Endothelial cell of umbilical vein (primary cell): ENCODE results near the gene TMEM97. TPM values are rescaled to one million over a fixed set of nuclear protein-coding genes. Genes with fewer than 3 reads are reported as not detected.

Experiments used
- BruUV-seq: library from RNA; stranded (reverse); fragments of 400-500 nt; replicated peaks from 2 replicates; lab custom pipeline; 2021; lab: Mats Ljungman, UMichigan
- CTCF ChIA-PET: fragments of 300-600, 350-600 bp; sonication (Branson Sonifier 250); formaldehyde crosslinking; loops from one replicate; lab custom pipeline; 2021; ENCODE audit warnings: antibody characterized with exemption, inconsistent platforms; lab: Charles Lee
- POLR2A ChIA-PET: fragments of 300-600, 350-600 bp; sonication (Branson Sonifier 250); formaldehyde crosslinking; loops from one replicate; lab custom pipeline; 2021; ENCODE audit warnings: antibody characterized with exemption, inconsistent platforms; lab: Charles Lee
- DNase-seq: peaks from one replicate; pipeline ENCODE4 v3.0.0-alpha.2; 2011; ENCODE audit warnings: low read depth, low spot score
- FAIRE-seq: peaks from 2 replicates; lab custom pipeline; 2011; peaks lifted over from hg19 to GRCh38; lab: Jason Lieb, UNC
- H2AFZ ChIP-seq: 2 replicates; pipeline ENCODE4 v1.6.0; 2012; ENCODE audit warnings: low read depth, low read length, control low read depth, inconsistent platforms
- H3K27ac ChIP-seq: 2 replicates; pipeline ENCODE4 v1.5.1; 2011; ENCODE audit warnings: low read depth, mild to moderate bottlenecking, control low read depth, low read length, moderate library complexity; ENCODE audit not compliant: insufficient read depth
- H3K27me3 ChIP-seq, 2 experiments: 2 replicates each; pipeline versions ENCODE4 v1.6.0 to v1.6.1; 2011; ENCODE audit warnings: low read length in 2 of 2, mixed read lengths in 1 of 2; ENCODE audit not compliant: control insufficient read depth in 2 of 2, insufficient read depth in 2 of 2
- H3K36me3 ChIP-seq, 2 experiments: 2 replicates in 1 of 2; 3 replicates in 1 of 2; pipeline ENCODE4 v1.5.1; 2011; ENCODE audit warnings: low read length in 2 of 2, mild to moderate bottlenecking in 1 of 2, moderate library complexity in 1 of 2; ENCODE audit not compliant: control insufficient read depth in 2 of 2, insufficient read depth in 2 of 2; ENCODE audit errors: extremely low read depth in 1 of 2
- H3K4me1 ChIP-seq: 3 replicates; pipeline ENCODE4 v1.5.1; 2011; ENCODE audit warnings: mild to moderate bottlenecking, low read length; ENCODE audit not compliant: control insufficient read depth, insufficient read depth; ENCODE audit errors: extremely low read depth
- H3K4me2 ChIP-seq: 2 replicates; pipeline ENCODE4 v1.6.1; 2011; ENCODE audit warnings: low read length, control low read depth, mixed read lengths; ENCODE audit not compliant: insufficient read depth
- H3K4me3 ChIP-seq, 3 experiments: fragments of 200-600 bp in 1 of 3; sonication (generic), shearing (Covaris generic) in 1 of 3; replicated peaks in 1 of 3; 2 replicates each; pipeline ENCODE4 v1.5.1; 2011 to 2016; ENCODE audit warnings: control low read depth in 3 of 3, low read length in 3 of 3, mild to moderate bottlenecking in 2 of 3, inconsistent platforms in 1 of 3, low read depth in 1 of 3, moderate library complexity in 1 of 3; ENCODE audit not compliant: insufficient read depth in 1 of 3
- H3K79me2 ChIP-seq: 2 replicates; pipeline ENCODE4 v1.6.0; 2012; ENCODE audit warnings: low read length, inconsistent platforms; ENCODE audit not compliant: control insufficient read depth, insufficient read depth
- H3K9ac ChIP-seq: replicated peaks from 2 replicates; pipeline ENCODE3; 2011; ENCODE audit warnings: low read length, control low read depth; ENCODE audit not compliant: insufficient read depth; ENCODE audit errors: extremely low read depth
- H3K9me1 ChIP-seq: replicated peaks from 3 replicates; pipeline ENCODE4 v1.6.0; 2011; ENCODE audit warnings: mild to moderate bottlenecking, low read length; ENCODE audit not compliant: control insufficient read depth, insufficient read depth; ENCODE audit errors: extremely low read depth
- H3K9me3 ChIP-seq: replicated peaks from 2 replicates; pipeline ENCODE4 v1.5.1; 2012; ENCODE audit warnings: low read length, inconsistent platforms; ENCODE audit not compliant: control insufficient read depth, insufficient read depth
- H4K20me1 ChIP-seq: replicated peaks from 2 replicates; pipeline ENCODE3; 2011; ENCODE audit warnings: mild to moderate bottlenecking, low read length; ENCODE audit not compliant: control insufficient read depth, insufficient read depth; ENCODE audit errors: extremely low read depth
- CTCF ChIP-seq, 2 donors: IDR thresholded peaks; 1 replicate in 1 of 2; 2 replicates in 1 of 2; pipeline ENCODE4 v1.5.1; 2011; ENCODE audit warnings: low read length in 2 of 2, mild to moderate bottlenecking in 2 of 2, moderate library complexity in 2 of 2, control low read depth in 1 of 2, inconsistent platforms in 1 of 2, low read depth in 1 of 2; ENCODE audit not compliant: insufficient read depth in 1 of 2; ENCODE audit errors: extremely low read depth in 1 of 2
- EZH2 ChIP-seq: IDR thresholded peaks from 2 replicates; pipeline ENCODE4 v1.6.1; 2012; ENCODE audit warnings: borderline replicate concordance, low read depth, mild to moderate bottlenecking, moderate library complexity, low read length, inconsistent platforms; ENCODE audit not compliant: severe bottlenecking
- FOS ChIP-seq: IDR thresholded peaks from 2 replicates; pipeline ENCODE4 v1.6.1; 2011; ENCODE audit warnings: mild to moderate bottlenecking, low read length, moderate library complexity, borderline replicate concordance; ENCODE audit not compliant: insufficient read depth
- GATA2 ChIP-seq: IDR thresholded peaks from 2 replicates; pipeline ENCODE4 v1.7.0; 2011; ENCODE audit warnings: low read depth, mild to moderate bottlenecking, moderate library complexity, mixed read lengths, low read length; ENCODE audit not compliant: insufficient read length, insufficient read depth
- JUN ChIP-seq: IDR thresholded peaks from 2 replicates; pipeline ENCODE4 v1.6.1; 2011; ENCODE audit warnings: borderline replicate concordance, low read depth; ENCODE audit not compliant: insufficient read length, insufficient read depth
- MAX ChIP-seq: IDR thresholded peaks from 2 replicates; pipeline ENCODE4 v1.6.1; 2011; ENCODE audit not compliant: insufficient read depth, insufficient read length
- MYC ChIP-seq: IDR thresholded peaks from one replicate; pipeline ENCODE4 v1.6.1; 2011; ENCODE audit warnings: mild to moderate bottlenecking, low read depth, low read length
- POLR2A ChIP-seq: IDR thresholded peaks from 2 replicates; pipeline ENCODE4 v1.6.1; 2012; ENCODE audit warnings: low read depth, mild to moderate bottlenecking, control low read depth, low read length
- POLR2AphosphoS5 ChIP-seq: IDR thresholded peaks from 2 replicates; pipeline ENCODE4 v1.6.1; 2012; ENCODE audit warnings: low read depth, mild to moderate bottlenecking, control low read depth, low read length, moderate library complexity; ENCODE audit not compliant: insufficient read depth
- dilution Hi-C: fragments of 300-500 bp; cut with MboI; formaldehyde crosslinking; loops from one replicate; pipeline ENCODE4 v1.15.0; 2019; ENCODE audit warnings: low sequenced_read_pairs; ENCODE audit not compliant: extremely low pct_ligation_motif_present
- intact Hi-C: fragments of 100-400 bp; cut with micrococcal nuclease; formaldehyde crosslinking; loops from one replicate; pipeline ENCODE4 v1.10.0; 2022
- polyA plus RNA-seq, 4 experiments: library from polyadenylated mRNA; depleted of rRNA in 3 of 4; stranded (reverse) in 3 of 4; unstranded in 1 of 4; fragments of >200 nt; gene quantifications; 2 replicates each; pipeline versions ENCODE4 v1.2.1 to v1.2.3, GENCODE V29; 2011 to 2012; ENCODE audit warnings: missing spikeins in 1 of 4
- total RNA-seq: library from RNA; stranded (reverse); gene quantifications from 2 replicates; pipeline ENCODE4 v1.2.3, GENCODE V29; 2021

TMEM97 gene
- total and polyA plus RNA-seq, 2 donors (not counting 3 experiments of a cell fraction or from before 2014, with no cell fraction given): 27.0 to 43.5 TPM

- Histone ChIP-seq H4K20me1 (no peaks in the 10 kb centered on the region), H3K4me2 (no peak overlapping the region), H3K9me3 (no peaks in the 10 kb centered on the region), H3K4me1 (no peaks in the 10 kb centered on the region), H3K36me3 (no peaks in the 10 kb centered on the region), H3K9me1 (no peaks in the 10 kb centered on the region), H3K9ac (no peak overlapping the region), H3K79me2 (no peaks in the 10 kb centered on the region), H3K4me3 (no peak overlapping the region), H3K27ac (no peak overlapping the region), H3K27me3 (no peaks in the 10 kb centered on the region), H2AFZ (no peak overlapping the region)
- intact Hi-C loops: no loop called here
- TF ChIP-seq MAX (no peak), JUN (no peak), POLR2AphosphoS5 (no peak), EZH2 (no peak), MYC (no peak), CTCF (IDR thresholded peaks at IDR 0.05; ENCODE audit: extremely low read depth in 1 of 2, insufficient read depth in 1 of 2, low read depth in 1 of 2, low read length in 2 of 2) (no peak), FOS (no peak), POLR2A (no peak), GATA2 (no peak)
- no peak for FAIRE-seq
- POLR2A ChIA-PET: interaction anchor here (0.6 kb wide), 1 partner anchor 302 kb away, joined by 3 read pairs; no protein-coding TSS in a partner anchor
- dilution Hi-C loops: no loop called here
- CTCF ChIA-PET: interaction anchor here (1.5 to 1.7 kb wide), 2 partner anchors 34 to 526 kb away, joined by 5 read pairs; no protein-coding TSS in a partner anchor
- no peak for DNase-seq
- no TSS peak for BruUV-seq
These were observed 33.0 kb upstream of the TMEM97 start for GRCh38 chr17:28285965-28286364.
